ENCODE data around the gene PPFIA4. TPM values are rescaled to one million over a fixed set of nuclear protein-coding genes. Genes with fewer than 3 reads are reported as not detected.
"Not testable (repeated sequence)": the region's sequence is repeated elsewhere in the genome, so short reads cannot be mapped to it uniquely, and the experiment has no call there.

The PPFIA4 gene
- total RNA-seq = 100 to 1,000 TPM in 1 of 2 donors, 10 to 100 TPM in 1; 38.1 to 244 TPM

- Mint-ChIP-seq H3K4me1 (peaks cover 18% of the 10 kb centered on the region), H3K27me3 (no peaks in the 10 kb centered on the region), H3K4me3 (peak within 1 kb of the TSS; percentile 94), H3K27ac (peak within 1 kb of the TSS; percentile 86), H3K9me3 (peaks cover 7% of the 10 kb centered on the region), H3K36me3 (ENCODE audit: low read depth) (peaks cover 87% of the 10 kb centered on the region)
- peak; percentile 93 for ATAC-seq (replicated peaks)
These were observed at the start of gene PPFIA4 for GRCh38 chr1:203026031-203026665. PPFIA4 (plus strand) TSS chr1:203026491; CDS start chr1:203039009, 12,518 bp downstream.

GRCh38 chr1:202976633-202977032, 49.7 kb upstream of the PPFIA4 start:
- Mint-ChIP-seq H3K27me3 (peaks cover 23% of the 10 kb centered on the region), H3K36me3 (ENCODE audit: low read depth) (no peaks in the 10 kb centered on the region), H3K9me3 (no peaks in the 10 kb centered on the region), H3K4me3 (no peak overlapping the region), H3K4me1 (no peaks in the 10 kb centered on the region), H3K27ac (no peak overlapping the region)
- no peak for ATAC-seq (replicated peaks)

DNA sequence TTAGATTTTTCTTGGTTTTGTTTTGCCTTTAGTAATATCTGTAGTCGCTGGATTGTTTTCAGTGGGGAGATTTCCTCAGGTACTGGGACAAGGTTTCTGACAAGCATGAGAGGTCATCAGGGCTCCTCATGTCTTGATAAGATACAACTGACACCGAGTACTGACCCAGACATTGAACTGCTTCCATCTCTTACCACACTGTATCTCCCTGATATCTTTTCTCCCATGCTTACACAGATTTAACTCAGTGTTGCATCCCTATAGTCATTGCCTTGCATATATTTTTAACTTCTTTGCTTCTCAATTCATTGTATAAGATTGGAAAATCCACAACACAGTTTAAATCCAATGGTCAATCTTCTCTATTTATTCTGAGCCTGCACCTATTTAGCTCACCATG, 46.8 kb upstream of the PPFIA4 start:
- Mint-ChIP-seq H3K9me3 (no peaks in the 10 kb centered on the region), H3K27ac (no peak overlapping the region), H3K36me3 (ENCODE audit: low read depth) (no peaks in the 10 kb centered on the region), H3K4me3 (no peak overlapping the region), H3K27me3 (peaks cover 23% of the 10 kb centered on the region), H3K4me1 (no peaks in the 10 kb centered on the region)
- no peak for ATAC-seq (replicated peaks)

DNA sequence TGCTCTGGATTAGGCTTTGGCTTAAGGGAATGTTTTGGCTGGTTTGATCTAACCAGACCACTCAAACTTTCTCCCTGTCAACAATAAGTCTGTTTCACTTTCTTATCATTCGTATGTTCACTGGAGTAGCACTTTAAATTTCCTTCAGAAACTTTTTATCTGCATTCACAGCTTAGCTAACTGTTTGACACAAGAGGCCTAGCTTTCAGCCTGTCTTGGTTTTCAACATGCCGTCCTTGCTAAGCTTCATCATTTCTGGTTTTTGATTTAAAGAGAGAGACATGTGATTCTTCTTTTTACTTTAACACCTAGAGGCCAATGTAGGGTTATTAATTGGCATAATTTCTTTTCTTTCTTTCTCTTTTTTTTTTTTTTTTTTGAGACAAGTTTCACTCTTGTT, 44.4 kb upstream of the PPFIA4 start:
- Mint-ChIP-seq H3K36me3 (ENCODE audit: low read depth) (no peaks in the 10 kb centered on the region), H3K27me3 (peaks cover 26% of the 10 kb centered on the region), H3K9me3 (no peaks in the 10 kb centered on the region), H3K4me1 (no peaks in the 10 kb centered on the region), H3K4me3 (no peak overlapping the region), H3K27ac (no peak overlapping the region)
- no peak for ATAC-seq (replicated peaks)

DNA sequence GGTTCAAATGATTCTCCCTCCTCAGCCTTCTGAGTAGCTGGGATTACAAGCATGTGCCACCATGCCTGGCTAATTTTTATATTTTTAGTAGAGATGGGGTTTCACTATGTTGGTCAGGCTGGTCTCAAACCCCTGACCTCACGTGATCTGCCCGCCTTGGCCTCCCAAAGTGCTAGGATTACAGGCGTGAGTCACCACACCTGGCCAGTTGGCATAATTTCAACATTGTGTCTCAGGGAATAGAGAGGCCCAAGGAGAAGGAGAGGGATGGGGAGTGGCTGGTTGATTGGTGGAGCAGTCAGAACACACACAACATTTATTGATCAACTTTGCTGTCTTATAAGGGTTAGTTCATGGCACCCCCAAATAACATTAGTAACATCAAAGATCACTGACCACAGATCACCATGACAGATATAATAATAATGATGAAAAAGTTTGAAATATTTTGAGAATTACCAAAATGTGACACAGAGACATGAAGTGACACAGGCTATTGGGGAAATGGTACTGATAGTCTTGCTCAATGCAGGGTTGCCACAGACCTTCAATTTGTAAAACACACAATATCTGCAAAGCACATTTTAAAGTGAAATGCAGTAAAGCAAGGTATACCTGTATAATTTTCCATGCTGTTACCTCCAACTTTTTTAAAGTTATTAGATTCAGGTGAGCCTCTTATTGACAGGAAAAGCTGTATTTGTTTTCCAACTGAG, 43.4 kb upstream of the PPFIA4 start:
- Mint-ChIP-seq H3K27ac (no peak overlapping the region), H3K9me3 (no peaks in the 10 kb centered on the region), H3K27me3 (peaks cover 20% of the 10 kb centered on the region), H3K4me1 (no peaks in the 10 kb centered on the region), H3K36me3 (ENCODE audit: low read depth) (no peaks in the 10 kb centered on the region), H3K4me3 (no peak overlapping the region)
- ATAC-seq (replicated peaks) = no peak

DNA sequence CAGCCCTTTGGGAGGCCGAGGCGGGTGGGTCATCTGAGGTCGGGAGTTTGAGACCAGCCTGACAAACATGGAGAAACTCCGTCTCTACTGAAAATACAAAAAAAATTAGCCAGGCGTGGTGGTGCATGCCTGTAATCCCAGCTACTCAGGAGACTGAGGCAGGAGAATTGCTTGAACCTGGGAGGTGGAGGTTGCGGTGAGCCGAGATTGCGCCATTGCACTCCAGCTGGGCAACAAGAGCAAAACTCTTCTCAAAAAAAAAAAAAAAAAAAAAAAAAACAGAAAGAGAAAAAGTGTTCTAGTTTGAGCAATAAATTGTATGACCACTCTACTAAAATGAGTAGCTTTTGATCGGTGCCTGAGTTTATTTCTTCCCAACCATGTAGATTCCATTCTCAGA, 40.2 kb upstream of the PPFIA4 start:
- not testable (repeated sequence) for H3K4me1 Mint-ChIP-seq; ATAC-seq (replicated peaks); H3K27ac Mint-ChIP-seq; H3K36me3 Mint-ChIP-seq (ENCODE audit: low read depth); H3K9me3 Mint-ChIP-seq; H3K27me3 Mint-ChIP-seq; H3K4me3 Mint-ChIP-seq

DNA sequence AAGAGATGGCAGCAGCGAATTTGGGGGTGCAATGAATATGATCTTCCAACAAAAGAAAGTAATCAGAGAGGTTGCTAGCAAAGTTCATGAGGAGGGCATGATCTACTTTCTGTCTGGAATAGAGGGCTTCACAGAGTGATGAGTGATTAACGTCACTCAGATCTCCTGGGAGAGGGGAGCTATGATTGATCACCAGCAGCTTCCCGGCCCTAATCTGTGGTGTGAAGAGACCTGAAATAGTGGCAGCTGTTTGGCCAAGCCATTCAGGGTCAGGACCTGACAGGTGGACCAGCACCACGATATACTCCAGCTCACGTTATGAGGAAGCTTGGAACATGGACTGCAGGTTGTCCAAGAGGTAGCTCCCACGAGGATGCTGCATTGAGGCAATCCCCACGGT, 39.0 kb upstream of the PPFIA4 start:
- H3K9me3 Mint-ChIP-seq = no peaks in the 10 kb centered on the region
- H3K4me1 Mint-ChIP-seq = no peaks in the 10 kb centered on the region
- ATAC-seq (replicated peaks) = no peak
- H3K36me3 Mint-ChIP-seq (ENCODE audit: low read depth) = no peaks in the 10 kb centered on the region
- no peak overlapping the region for H3K4me3 Mint-ChIP-seq
- peaks cover 17% of the 10 kb centered on the region for H3K27me3 Mint-ChIP-seq
- no peak overlapping the region for H3K27ac Mint-ChIP-seq

DNA sequence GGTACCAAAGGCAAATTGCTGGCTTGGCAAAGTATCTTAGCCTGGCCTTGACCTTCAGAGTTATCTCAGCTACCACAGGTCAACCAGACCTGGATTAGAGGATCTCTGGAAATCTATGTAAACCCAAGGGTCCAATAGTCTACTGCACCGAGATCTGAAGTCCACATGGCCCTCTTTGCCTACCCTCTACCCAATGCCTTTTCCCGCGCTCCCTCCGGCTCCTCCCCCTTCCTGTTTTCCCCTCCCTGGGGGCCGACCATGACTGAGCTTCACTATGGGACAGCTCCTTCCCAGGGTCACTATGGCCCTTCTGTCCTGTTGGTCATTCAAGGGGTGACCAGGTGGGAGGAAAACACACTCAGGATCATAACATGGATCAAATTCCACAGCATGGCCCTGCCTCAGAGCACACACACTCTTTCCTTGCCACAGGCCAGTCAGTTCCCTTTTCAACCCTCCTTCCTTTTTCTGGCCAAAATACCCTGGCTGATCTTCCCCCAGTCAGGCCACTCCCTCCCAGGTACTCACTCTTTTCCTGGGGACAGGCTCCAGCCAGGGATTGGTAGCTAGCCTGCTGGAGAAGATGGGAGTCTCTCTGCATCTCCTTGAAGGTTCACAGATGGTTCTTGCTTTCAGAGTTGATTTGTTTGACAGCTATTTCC, 38.2 kb upstream of the PPFIA4 start:
- Mint-ChIP-seq H3K4me1 (no peaks in the 10 kb centered on the region), H3K4me3 (no peak overlapping the region), H3K36me3 (ENCODE audit: low read depth) (no peaks in the 10 kb centered on the region), H3K27me3 (peaks cover 21% of the 10 kb centered on the region), H3K27ac (no peak overlapping the region), H3K9me3 (no peaks in the 10 kb centered on the region)
- ATAC-seq (replicated peaks) = no peak

DNA sequence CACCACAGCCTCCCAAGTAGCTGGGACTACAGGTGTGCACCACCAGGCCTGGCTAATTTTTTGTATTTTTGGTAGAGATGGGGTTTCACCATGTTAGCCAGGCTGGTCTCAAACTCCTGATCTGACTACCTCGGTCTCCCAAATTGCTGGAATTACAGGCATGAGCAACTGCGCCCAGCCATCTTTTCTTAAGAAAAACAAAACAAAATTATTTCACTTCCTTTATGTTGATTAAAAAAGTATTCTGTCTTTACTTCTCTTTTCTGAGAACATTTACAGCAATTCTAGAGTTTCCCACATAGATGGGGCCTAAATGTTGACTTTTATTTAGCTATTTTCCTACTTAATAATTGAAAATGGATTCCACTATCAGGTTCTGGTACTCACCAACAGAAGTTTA, 36.4 kb upstream of the PPFIA4 start:
- no peaks in the 10 kb centered on the region for H3K4me1 Mint-ChIP-seq
- H3K4me3 Mint-ChIP-seq = no peak overlapping the region
- no peaks in the 10 kb centered on the region for H3K9me3 Mint-ChIP-seq
- no peak for ATAC-seq (replicated peaks)
- H3K27me3 Mint-ChIP-seq = peaks cover 31% of the 10 kb centered on the region
- H3K36me3 Mint-ChIP-seq (ENCODE audit: low read depth) = no peaks in the 10 kb centered on the region
- H3K27ac Mint-ChIP-seq = no peak overlapping the region

DNA sequence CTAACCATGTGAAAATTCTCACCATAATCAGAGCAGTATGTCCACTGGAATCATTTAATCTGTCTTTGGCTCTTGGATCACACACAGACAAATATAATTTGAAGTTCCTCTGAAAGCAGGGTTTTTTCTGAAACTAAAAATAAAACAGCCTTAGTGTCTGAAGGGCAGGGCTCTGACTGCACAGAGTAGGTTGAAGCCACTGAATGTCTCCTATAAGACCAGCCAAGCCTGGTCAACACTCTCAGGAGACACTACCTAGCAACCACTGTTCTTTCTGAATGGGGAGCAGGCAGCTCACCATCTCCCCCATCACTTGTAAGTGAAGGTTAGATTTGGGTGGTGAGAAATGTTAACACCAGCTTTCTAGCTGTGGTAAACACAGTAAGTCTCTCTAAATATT, 35.2 kb upstream of the PPFIA4 start:
- ATAC-seq (replicated peaks) = no peak
- Mint-ChIP-seq H3K27ac (no peak overlapping the region), H3K9me3 (no peaks in the 10 kb centered on the region), H3K4me3 (no peak overlapping the region), H3K36me3 (ENCODE audit: low read depth) (no peaks in the 10 kb centered on the region), H3K27me3 (peaks cover 39% of the 10 kb centered on the region), H3K4me1 (no peaks in the 10 kb centered on the region)

DNA sequence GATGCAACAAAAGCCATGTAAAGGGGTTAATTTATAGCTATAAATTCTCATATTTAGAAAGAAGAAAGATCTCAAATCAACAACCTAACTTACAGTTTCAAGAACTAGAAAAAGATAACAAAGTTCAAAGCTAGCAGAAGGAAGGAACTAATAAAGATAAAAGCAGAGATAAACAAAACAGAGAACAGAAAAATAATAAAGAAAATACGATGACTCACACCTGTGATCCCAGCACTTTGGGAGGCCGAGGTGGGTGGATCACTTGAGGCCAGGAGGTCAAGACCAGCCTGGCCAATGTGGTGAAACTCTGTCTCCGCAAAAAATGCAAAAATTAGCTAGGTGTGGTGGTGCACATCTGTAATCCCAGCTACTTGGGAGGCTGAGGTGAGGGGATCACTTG, 31.5 kb upstream of the PPFIA4 start:
- H3K27ac Mint-ChIP-seq = no peak overlapping the region
- no peak overlapping the region for H3K4me3 Mint-ChIP-seq
- no peaks in the 10 kb centered on the region for H3K9me3 Mint-ChIP-seq
- peaks cover 6% of the 10 kb centered on the region for H3K4me1 Mint-ChIP-seq
- no peaks in the 10 kb centered on the region for H3K36me3 Mint-ChIP-seq (ENCODE audit: low read depth)
- no peak for ATAC-seq (replicated peaks)
- H3K27me3 Mint-ChIP-seq = peaks cover 48% of the 10 kb centered on the region

DNA sequence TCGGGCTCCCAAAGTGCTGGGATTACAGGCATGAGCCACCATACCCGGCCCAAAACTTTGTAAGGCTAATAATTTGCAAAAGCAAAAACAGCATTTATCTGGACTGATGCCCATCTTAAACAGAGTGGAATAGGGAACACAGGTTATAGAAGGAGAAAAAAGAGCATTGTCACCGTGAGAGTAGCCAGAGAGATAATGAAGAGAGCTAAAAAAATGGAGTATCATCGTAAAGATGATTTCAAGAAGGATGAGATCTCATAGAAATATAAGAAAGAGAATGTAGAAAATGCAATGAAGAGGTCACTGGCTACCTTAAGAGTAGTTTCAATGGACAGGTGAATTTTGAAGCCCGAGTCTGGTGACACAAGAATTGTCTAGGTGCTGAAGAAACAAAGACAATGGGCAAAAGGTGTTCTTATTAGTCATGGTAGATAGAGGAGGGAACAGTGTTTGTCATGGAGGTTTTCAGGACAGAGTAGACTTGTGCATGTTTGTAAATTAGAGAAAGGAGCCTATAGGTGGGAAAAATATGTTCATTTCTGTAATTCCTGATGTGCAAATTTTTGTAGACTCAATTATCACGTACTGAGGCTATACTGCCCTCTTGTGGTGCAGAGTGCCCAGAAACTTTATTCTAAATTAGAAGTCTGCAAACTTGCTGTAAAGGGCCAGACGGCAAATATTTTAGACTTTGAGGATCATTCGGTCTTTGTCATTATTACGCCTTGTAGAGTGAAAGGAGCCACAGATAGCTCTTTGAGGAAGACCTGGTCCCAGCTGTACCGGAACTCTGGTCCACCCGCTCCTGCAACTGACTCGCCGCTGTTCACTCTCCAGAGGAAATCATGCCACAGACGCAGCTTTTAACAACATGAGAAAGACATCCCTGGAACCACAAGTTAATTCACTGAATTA, 27.2 kb upstream of the PPFIA4 start:
- peaks cover 6% of the 10 kb centered on the region for H3K4me1 Mint-ChIP-seq
- no peaks in the 10 kb centered on the region for H3K9me3 Mint-ChIP-seq
- H3K27me3 Mint-ChIP-seq = peaks cover 25% of the 10 kb centered on the region
- H3K4me3 Mint-ChIP-seq = peak overlapping the region; percentile 62
- ATAC-seq (replicated peaks) = peak; percentile 55
- H3K27ac Mint-ChIP-seq = peak overlapping the region; percentile 61
- no peaks in the 10 kb centered on the region for H3K36me3 Mint-ChIP-seq (ENCODE audit: low read depth)

DNA sequence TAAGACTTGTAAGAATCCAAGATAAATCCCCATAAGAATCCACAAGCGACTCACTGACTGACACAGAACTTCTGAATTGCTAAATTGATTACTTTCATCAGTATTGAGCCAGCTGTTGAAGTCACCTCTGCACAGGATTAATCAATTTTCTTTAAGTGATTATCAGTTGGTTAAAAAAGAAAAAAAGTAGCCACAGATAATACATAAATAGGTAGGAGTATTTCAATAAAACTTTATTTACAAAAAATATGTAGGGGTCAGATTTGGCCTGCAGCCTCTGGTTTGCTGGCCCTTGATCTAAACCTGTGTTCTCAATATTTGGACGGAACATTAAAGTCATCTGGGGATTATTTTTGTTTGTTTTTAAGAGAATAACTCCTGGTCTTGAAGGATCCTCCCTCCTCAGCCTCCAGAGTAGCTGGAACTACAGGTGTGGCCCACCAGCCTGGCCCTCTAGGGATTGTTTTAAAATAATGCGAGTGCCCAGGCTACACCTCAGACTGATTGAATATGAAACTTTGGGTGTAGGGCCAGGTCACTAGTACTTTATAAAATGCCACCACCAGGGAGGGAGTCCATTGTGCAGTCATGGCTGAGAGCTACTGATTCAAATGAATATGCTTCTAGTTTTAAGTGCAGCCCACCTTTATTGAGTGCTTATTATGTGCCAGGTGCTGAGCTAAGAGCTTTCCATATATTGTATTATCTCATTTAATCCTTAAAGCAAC, 25.9 kb upstream of the PPFIA4 start:
- Mint-ChIP-seq H3K4me1 (peaks cover 6% of the 10 kb centered on the region), H3K27me3 (peaks cover 16% of the 10 kb centered on the region), H3K4me3 (no peak overlapping the region), H3K36me3 (ENCODE audit: low read depth) (no peaks in the 10 kb centered on the region), H3K9me3 (no peaks in the 10 kb centered on the region), H3K27ac (no peak overlapping the region)
- no peak for ATAC-seq (replicated peaks)

DNA sequence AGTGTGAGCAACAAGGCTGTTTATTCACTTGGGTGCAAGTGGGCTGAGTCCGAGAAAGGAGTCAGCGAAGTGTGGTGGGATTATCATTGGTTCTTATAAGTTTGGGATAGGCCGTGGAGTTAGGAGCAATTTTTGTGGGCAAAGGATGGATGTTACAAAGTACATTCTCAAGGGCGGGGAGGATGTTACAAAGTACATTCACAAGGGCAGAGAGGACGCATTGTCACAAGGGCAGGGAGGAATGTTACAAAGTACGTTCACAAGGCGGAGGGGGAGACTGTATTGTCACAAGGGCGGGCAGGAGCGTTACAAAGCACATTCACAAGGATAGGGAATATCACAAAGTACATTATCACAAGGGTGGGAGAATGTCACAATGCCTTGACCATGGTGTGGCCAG, 24.3 kb upstream of the PPFIA4 start:
- Mint-ChIP-seq H3K4me3 (no peak overlapping the region), H3K27ac (no peak overlapping the region), H3K9me3 (no peaks in the 10 kb centered on the region), H3K27me3 (peaks cover 9% of the 10 kb centered on the region), H3K36me3 (ENCODE audit: low read depth) (peaks cover 2% of the 10 kb centered on the region), H3K4me1 (peaks cover 13% of the 10 kb centered on the region)
- no peak for ATAC-seq (replicated peaks)
